Peyer's patch (tissue), 4 donors: ENCODE measurements around the gene CST11.

ENCODE experiments used
- CTCF ChIP-seq, 6 experiments: fragments of 450-650 bp in 4 of 6; fragments of 200-600 bp in 2 of 6; sonication (generic) in 1 of 6; IDR thresholded peaks; one replicate each; pipeline ENCODE4 v1.5.1; 2017 to 2019; ENCODE audit warnings: antibody characterized with exemption in 6 of 6, mild to moderate bottlenecking in 3 of 6, moderate library complexity in 1 of 6
- POLR2A ChIP-seq, 2 donors: fragments of 450-650 bp; IDR thresholded peaks; one replicate each; pipeline ENCODE4 v1.5.1; 2017; ENCODE audit warnings: antibody characterized with exemption in 2 of 2, mild to moderate bottlenecking in 2 of 2, moderate library complexity in 2 of 2

GRCh38 chr20:23456409-23456808, 3.7 kb upstream of the CST11 start:
- TF ChIP-seq CTCF (IDR thresholded peaks at IDR 0.05) (no peak), POLR2A (IDR thresholded peaks at IDR 0.05) (no peak)
